Cardiac fibroblast (primary cell): ENCODE data around the gene MEIS1.

ENCODE experiments used
- DNase-seq, 2 donors: peaks; one replicate each; pipeline versions ENCODE4 v3.0.0 to v3.0.0-alpha.2; 2010; ENCODE audit warnings: low read depth in 2 of 2
- H3K4me3 ChIP-seq, 2 donors: replicated peaks in 1 of 2; 1 replicate in 1 of 2; 2 replicates in 1 of 2; pipeline ENCODE4 v1.5.1; 2011; ENCODE audit warnings: low read depth in 2 of 2, low read length in 2 of 2, mild to moderate bottlenecking in 2 of 2, moderate library complexity in 1 of 2
- TF ChIP-seq, protein P1 (sequence below): IDR thresholded peaks from one replicate; pipeline ENCODE4 v1.5.1; 2011; ENCODE audit warnings: low read depth, mild to moderate bottlenecking, low read length, inconsistent platforms

MEIS1 gene

GRCh38 chr2:66431846-66432587 lies 2.9 kb upstream of the MEIS1 start:
- no peak for DNase-seq
- no peak overlapping the region for H3K4me3 ChIP-seq
- TF ChIP-seq, protein P1, sequence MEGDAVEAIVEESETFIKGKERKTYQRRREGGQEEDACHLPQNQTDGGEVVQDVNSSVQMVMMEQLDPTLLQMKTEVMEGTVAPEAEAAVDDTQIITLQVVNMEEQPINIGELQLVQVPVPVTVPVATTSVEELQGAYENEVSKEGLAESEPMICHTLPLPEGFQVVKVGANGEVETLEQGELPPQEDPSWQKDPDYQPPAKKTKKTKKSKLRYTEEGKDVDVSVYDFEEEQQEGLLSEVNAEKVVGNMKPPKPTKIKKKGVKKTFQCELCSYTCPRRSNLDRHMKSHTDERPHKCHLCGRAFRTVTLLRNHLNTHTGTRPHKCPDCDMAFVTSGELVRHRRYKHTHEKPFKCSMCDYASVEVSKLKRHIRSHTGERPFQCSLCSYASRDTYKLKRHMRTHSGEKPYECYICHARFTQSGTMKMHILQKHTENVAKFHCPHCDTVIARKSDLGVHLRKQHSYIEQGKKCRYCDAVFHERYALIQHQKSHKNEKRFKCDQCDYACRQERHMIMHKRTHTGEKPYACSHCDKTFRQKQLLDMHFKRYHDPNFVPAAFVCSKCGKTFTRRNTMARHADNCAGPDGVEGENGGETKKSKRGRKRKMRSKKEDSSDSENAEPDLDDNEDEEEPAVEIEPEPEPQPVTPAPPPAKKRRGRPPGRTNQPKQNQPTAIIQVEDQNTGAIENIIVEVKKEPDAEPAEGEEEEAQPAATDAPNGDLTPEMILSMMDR, result no peak

GRCh38 chr2:66432801-66433694 lies 1.9 kb upstream of the MEIS1 start:
- DNase-seq, result peak; percentile 97 to 98
- peak overlapping the region; percentile 83 to 90 for H3K4me3 ChIP-seq
- TF ChIP-seq, protein P1, result no peak

- no peak for DNase-seq
- TF ChIP-seq, protein P1, result no peak
- peak overlapping the region; percentile 83 to 90 for H3K4me3 ChIP-seq
Observed at GRCh38 chr2:66433695-66433944, 1.3 kb upstream of the MEIS1 start.

- DNase-seq, result peak; percentile 81 to 84
- H3K4me3 ChIP-seq, result peak overlapping the region; percentile 83 to 90
- TF ChIP-seq, protein P1, result no peak
Observed at GRCh38 chr2:66433945-66434678, 813 bp upstream of the MEIS1 start.

DNA sequence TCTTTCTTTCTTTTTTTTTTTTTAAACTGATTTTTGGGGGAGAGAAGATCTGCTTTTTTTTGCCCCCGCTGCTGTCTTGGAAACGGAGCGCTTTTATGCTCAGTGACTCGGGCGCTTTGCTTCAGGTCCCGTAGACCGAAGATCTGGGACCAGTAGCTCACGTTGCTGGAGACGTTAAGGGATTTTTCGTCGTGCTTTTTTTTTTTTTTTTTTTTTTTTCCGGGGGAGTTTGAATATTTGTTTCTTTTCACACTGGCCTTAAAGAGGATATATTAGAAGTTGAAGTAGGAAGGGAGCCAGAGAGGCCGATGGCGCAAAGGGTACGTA lies 587 bp downstream of the MEIS1 start:
- H3K4me3 ChIP-seq, result peak overlapping the region; percentile 83 to 90
- TF ChIP-seq, protein P1, result no peak
- DNase-seq, result peak; percentile 45 to 58

DNA sequence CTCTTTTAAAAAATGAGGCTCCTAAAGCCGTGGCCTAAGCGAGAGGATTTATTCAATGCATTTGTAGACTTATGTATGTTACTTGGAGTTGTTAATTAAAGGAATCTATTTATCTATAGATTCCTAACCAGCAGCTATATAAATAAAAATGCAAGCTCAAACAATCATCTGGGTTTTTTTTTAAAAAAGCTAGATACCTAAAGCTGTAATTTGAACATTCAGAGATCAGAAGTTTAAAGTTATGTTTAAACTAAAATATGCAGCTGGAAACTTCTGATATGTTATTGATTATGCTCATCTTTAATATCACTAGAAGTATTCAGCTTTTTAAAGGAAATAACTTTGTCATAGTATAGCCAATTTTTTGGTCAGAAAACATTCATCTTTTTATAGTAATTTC lies 1.0 kb downstream of the MEIS1 start:
- TF ChIP-seq, protein P1, result no peak
- peak overlapping the region; percentile 83 to 90 for H3K4me3 ChIP-seq
- no peak for DNase-seq
